ENCODE data around the gene PLK2.

DNA sequence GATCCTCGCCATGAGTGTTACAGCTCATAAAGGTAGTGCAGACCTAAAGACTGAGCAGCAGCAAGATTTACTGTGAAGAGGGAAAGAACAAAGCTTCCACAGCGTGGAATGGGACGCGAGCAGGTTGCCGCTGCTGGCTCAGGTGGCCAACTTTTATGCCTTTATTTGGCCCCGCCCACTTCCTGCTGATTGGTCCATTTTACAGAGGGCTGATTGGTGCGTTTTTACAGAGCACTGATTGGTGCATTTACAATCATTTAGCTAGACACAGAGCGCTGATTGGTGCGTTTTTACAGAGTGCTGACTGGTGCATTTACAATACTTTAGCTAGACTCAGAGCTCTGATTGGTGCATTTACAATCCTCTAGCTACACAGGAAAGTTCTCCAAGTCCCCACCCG, 13.9 kb downstream of the PLK2 start:
- TF ChIP-seq EP300 (IDR thresholded peaks at IDR 0.05): no peak
- TF ChIP-seq, protein P1, sequence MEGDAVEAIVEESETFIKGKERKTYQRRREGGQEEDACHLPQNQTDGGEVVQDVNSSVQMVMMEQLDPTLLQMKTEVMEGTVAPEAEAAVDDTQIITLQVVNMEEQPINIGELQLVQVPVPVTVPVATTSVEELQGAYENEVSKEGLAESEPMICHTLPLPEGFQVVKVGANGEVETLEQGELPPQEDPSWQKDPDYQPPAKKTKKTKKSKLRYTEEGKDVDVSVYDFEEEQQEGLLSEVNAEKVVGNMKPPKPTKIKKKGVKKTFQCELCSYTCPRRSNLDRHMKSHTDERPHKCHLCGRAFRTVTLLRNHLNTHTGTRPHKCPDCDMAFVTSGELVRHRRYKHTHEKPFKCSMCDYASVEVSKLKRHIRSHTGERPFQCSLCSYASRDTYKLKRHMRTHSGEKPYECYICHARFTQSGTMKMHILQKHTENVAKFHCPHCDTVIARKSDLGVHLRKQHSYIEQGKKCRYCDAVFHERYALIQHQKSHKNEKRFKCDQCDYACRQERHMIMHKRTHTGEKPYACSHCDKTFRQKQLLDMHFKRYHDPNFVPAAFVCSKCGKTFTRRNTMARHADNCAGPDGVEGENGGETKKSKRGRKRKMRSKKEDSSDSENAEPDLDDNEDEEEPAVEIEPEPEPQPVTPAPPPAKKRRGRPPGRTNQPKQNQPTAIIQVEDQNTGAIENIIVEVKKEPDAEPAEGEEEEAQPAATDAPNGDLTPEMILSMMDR (IDR thresholded peaks at IDR 0.05): no peak
- TF ChIP-seq POLR2AphosphoS5 (IDR thresholded peaks at IDR 0.05): no peak
- no peak for TF ChIP-seq POLR2A (IDR thresholded peaks at IDR 0.05)
